Mammary epithelial cell (primary cell): ENCODE data around the gene TAAR9.

Source experiments
- CTCF ChIP-seq, 2 donors: IDR thresholded peaks in 1 of 2; conservative IDR thresholded peaks in 1 of 2; 2 replicates each; pipeline ENCODE4 v1.5.1; 2011 to 2012; ENCODE audit warnings: inconsistent platforms in 2 of 2, low read length in 2 of 2, mild to moderate bottlenecking in 2 of 2, control low read depth in 1 of 2, low read depth in 1 of 2; ENCODE audit not compliant: insufficient read depth in 1 of 2; ENCODE audit errors: extremely low read depth in 1 of 2
- EZH2 ChIP-seq: IDR thresholded peaks from 2 replicates; pipeline ENCODE4 v1.6.1; 2012; ENCODE audit warnings: low read length, inconsistent platforms, borderline replicate concordance

- no peak for TF ChIP-seq CTCF (conservative IDR thresholded peaks at IDR 0.05 in 1 of 2, IDR thresholded peaks at IDR 0.05 in 1 of 2; ENCODE audit: extremely low read depth in 1 of 2, insufficient read depth in 1 of 2, low read depth in 1 of 2, low read length in 2 of 2)
- TF ChIP-seq EZH2 = no peak
Measured at GRCh38 chr6:132498638-132499037, 39.4 kb upstream of the TAAR9 start.
